IPS-NIHi7 (cell line): Measurements from ENCODE around the gene SV2C.

Experiments
- DNase-seq: peaks from one replicate; pipeline ENCODE4 v3.0.0; 2012; ENCODE audit warnings: mixed read lengths; ENCODE audit errors: extremely low spot score

Gene SV2C

DNA sequence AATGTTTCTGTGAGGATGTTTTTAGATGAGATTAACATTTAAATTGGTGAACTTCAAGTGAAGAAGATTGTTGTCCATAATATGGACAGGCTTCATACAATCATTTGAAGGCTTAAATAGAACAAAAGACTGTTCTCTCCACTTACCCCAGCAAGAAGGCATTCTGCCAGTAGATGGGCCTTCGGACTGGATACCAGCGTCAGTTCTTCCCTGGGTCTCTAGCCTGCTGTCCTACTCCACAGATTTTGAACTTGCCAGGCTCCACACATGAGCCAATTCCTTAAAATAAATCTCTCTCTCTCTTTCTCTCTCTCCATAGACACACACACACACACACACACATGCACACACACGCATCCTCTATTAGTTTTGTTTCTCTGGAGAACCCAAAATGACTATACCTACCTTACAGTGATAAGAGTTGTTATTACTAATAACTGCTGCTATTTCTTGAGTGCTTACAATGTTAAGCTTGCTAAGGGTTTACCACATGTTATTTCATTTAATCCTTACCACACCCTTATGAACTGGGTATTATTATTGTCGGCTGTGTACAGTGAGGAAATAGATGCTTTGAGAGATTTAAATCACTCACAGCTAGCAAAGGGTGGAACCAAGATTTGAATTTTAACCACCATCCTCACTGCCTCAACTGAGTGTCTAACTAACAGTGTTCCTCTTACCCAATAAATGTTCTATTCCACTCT, 300.1 kb downstream of the SV2C start:
- no peak for DNase-seq

DNA sequence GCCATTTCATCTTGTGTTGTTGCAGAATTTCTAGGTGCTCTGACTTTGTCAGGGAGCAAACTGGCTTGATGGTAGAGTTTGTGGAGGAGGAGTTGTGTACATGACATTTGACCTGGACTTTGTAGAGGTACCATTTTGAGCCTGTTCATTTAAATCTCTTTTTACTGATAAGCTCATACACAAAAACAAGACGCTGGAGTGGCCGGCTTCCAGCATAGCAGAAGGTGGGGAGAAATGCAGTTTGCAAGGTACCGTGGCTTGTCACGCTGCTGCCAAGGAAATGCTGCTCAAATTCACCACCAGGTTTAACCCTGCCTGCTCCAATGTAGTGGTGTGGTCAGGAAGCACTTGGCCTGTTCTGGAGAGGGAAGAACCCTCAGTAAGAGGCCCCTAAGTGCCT, 301.0 kb downstream of the SV2C start:
- no peak for DNase-seq

DNA sequence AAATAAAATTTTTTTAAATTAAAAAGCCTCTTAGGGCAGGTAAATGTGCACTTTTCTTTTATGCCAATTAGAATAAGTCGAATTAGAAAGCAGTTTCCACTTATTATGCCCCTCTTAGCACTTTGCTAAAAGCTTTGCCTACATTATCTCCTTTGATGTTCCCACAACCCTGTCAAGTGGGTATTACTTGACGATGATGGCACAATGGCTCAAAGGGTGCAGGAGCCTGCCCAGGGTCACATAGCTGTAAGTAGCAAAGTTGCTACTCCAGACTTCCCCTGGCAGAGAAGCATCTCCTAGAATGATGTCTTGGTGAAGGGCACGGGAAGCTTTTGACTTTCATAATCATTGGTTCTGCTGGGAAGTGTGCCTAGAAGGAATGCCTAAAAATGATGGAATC, 301.5 kb downstream of the SV2C start:
- DNase-seq = no peak

DNA sequence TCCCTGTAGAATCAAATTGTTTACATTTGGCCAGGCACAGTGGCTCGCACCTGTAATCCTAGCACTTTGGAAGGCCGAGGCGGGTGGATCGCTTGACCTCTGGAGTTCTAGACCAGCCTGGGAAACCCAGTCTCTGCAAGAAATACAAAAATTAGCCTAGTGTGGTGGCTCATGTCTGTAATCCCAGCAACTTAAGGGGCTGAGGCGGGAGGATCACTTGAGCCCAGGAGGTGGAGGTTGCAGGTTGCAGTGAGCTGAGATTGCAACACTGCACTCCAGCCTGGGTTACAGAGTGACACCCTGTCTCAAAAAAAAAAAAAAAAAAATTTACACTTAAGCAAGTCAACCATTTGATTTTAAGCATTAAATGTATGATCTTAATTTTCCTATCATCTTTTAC, 302.4 kb downstream of the SV2C start:
- no peak for DNase-seq

DNA sequence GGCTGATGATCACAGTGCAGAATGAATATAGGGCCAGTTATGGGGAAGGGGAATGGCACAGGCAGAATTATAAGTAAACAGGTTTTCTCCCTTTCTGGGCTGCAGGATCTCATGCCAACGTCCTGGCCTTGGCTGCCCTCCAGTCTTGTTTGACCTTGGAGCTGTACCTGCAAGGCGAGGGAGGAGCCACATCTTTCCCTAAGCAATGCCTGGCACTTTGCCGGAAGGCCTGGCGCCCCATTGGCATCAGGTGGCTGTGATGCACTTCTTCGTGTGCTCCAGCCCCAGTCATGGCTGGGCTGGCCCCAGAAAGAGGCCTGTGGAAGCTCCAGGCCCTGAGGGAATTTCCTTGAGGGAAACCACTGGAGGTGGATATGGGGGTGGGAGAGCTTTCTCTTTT, 303.2 kb downstream of the SV2C start:
- DNase-seq = no peak

DNA sequence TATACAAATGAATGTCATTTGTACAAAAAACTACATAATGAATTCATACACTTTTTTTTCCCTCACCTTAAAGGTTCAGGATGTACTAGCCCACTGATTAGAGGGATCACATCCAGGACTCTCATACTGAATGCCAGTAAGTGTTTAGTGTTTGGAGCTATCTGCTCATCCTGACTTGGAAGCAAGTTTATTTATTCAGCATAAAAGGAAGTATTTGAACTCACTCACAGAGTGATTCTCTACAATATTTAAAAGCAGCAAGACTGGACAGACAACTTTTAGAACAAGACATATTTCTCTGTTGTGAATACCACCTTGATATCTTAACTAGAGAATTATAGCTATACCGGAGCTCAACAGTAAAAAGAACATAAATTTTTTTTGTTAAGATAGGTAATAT, 305.1 kb downstream of the SV2C start:
- no peak for DNase-seq

DNA sequence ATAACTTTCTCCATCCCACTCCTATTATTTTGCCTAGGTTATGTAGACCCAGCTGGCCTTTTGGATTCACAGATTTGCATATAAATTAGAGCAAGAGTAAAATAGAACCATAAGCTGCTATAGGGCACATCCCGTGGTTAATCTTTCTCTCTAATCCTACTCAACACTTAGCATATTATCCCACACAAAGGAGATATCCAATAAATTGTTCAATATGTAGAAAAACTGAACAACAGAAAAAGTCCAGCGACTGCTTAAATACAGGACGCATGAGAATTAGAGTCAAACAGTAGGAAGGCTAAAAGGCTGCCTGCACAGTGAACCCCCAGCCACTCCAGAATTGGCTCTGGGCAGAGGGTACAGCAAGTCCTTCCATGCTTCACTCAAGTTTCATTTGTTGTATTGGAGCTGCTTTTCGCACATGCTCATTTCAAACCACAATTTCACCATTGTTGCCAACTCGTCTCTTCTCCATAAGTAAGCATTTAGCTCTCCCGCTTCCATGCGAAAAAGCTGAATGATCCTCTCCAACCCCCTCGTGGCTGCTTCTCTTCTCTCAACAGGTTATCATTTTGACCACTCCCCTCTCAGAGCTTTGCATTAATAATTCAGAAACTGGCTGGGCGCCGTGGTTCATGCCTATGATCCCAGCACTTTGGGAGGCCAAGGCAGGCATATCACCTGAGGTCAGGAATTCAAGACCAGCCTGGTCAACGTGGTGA, 305.8 kb downstream of the SV2C start:
- no peak for DNase-seq

DNA sequence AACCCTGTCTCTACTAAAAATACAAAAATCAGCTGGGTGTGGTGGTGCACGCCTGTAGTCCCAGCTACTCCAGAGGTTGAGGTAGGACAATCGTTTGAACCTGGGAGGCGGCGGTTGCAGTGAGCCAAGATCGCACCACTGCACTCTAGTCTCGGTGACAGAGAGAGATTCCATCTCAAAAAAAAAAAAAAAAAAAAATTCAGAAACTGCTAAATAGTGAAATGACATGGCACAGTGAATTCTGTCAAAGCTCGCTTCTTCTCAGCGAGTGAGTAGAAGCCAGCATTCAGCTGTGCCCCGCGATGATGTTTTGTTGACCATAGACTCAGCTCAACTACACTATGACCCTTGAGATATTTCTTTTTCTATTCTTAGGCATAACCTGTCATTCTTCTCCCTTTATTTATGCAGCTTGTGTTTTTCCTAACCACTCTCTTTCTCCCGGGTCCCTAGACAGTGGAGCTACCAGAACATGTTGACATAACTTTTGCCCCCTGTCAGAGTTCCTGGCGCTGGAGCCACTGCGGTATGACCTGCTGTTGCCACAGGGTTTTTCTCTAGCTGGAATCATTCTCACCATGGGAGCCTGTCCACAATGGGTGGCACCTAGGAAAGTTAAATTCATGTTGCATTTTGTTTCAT, 306.5 kb downstream of the SV2C start:
- DNase-seq = no peak

DNA sequence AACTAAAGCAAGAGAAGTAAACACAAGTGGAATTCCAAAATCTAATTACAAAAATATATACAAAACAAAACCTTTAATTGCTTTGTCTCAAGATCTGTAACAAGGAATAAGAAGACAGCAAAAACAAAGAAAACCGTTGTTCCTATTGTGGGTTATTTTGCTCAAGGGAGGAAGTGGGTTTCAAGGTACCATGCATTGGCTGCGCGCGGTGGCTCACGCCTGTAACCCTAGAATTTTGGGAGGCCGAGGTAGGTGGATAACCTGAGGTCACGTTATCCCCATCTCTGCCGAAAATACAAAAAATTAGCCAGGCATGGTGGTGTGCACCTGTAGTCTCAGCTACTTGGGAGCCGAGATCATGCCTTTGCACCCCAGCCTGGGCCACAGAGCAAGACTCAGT, 307.8 kb downstream of the SV2C start:
- no peak for DNase-seq

DNA sequence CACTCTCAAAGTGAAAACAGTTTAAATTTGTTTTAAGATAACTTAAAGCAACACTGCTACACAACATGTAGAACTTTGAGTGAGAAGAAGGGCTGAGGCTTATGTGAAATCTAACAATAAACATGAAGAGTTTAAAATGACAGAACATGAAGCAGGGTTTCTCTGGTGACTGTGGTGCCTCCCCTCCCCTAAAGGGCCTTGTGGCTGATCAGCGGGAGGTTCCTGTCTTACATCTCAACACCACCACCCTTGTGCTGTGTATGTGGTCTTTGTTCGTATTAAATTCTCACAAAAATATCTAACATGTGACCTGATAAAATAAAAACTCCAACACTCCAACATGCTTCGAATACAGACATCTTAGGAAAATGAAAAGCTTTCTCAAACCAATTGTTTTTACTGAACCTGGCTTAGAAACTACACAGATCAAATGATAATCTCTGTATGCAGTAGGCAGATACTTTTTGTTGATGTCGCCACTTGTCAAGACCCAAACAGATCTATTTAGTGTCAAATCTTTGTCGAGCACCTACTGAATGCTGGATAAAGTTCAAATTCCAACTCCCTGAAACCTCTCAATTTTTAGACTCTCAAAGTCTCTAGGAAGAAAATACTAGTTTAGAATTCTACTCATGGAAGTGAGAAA, 310.0 kb downstream of the SV2C start:
- DNase-seq = no peak

DNA sequence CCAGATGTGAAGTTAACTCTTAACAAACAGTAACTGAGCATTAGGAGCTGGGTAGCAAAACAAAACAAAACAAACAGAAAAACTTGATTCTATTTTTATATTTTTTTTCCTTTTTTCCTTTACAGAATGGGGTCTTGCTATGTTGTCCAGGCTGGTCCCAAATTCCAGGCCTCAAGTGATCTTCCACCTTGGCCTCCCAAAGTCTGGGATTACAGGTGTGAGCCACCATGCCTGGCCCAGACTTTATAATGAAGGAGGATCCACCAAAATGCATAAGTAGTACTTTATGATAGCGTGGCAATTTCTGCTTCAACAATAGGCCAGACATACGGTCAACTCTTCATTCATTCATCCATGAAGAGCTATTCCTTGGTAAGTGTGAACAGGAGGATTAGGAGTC, 314.0 kb downstream of the SV2C start:
- DNase-seq = no peak

DNA sequence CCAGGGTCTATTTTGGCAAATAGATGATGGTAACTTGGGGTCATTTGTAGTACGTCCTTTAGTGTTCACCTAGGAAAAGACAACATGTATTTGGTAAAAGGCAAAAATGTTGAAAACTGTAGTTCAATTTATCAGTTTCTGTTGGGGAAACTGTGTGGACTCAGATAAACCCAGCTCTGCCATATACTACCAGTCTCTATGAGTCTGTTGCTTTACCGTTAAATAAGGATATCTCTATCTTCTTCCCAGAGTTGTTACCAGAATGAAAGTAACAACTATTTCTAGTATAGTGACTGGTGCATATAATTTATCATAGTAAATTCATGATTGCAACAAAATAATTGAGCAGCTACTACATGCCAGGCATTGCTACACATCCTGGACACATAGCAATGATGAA, 316.1 kb downstream of the SV2C start:
- DNase-seq = no peak

DNA sequence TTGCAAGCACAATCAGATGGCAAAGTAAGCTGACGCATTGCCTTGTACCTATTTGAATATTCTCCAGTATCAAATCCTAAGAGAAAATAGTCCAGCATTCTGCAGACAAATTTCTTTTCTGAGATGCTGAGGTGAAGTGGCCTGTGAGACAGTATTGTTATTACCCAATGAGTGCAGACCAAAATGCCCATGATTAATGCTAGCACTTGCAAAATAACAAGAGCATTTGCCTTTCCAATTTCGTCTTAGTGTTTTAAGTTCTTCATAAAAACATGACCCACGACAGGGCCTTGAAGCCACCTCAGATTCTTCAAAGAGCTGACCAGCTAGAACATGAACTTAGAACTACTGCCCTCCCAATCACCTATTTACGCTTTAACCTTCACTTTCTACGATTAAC, 317.3 kb downstream of the SV2C start:
- DNase-seq = no peak

DNA sequence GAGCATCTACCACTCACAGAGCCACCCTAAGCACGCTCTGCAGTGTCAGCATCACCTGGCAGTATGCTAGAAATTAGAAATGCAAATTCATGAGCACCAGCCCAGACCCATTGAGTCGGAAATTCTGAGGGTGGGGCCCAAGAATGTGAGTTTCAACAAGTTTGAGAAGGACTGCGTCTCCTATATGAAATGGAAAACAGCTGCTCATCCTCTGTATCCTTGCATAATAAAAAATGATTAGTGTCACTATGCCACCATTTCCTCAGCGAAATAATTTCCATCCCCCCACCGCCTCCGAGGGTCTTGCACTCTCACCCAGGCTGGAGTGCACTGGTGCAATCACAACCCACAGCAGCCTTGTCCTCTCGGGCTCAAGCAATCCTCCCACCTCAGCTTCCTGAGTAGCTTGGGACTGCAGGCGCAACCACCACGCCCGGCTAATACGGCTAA, 318.6 kb downstream of the SV2C start:
- no peak for DNase-seq

DNA sequence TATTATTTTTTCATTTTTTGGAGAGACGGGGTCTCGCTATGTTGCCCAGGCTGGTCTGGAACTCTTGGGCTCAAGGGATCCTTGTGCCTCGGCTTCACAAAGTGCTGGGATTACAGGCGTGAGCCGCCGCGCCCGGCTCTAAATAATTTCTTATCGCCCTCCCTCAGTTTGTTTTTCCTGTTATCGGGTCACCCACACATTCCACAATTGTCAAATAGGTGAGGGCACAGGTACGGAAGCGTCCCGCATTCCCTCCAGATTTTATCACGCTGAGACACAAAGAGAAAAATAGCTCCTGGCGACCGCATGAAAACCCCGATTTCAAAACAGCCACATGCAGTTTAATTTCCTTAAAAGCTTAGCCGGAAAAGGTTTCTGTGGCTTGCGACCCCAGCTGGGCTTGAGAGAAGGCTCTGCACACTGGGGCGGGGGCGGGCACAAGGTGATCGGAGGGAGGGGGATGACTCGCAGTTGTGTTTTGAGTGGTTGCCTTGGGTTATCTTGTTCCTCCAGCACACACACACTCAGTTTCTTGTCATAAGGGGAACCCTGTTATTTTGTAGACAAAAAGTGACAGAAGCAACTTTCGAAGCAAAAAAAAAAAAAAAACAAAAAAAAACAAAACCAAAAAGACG, 319.2 kb downstream of the SV2C start:
- peak; percentile 83 for DNase-seq

DNA sequence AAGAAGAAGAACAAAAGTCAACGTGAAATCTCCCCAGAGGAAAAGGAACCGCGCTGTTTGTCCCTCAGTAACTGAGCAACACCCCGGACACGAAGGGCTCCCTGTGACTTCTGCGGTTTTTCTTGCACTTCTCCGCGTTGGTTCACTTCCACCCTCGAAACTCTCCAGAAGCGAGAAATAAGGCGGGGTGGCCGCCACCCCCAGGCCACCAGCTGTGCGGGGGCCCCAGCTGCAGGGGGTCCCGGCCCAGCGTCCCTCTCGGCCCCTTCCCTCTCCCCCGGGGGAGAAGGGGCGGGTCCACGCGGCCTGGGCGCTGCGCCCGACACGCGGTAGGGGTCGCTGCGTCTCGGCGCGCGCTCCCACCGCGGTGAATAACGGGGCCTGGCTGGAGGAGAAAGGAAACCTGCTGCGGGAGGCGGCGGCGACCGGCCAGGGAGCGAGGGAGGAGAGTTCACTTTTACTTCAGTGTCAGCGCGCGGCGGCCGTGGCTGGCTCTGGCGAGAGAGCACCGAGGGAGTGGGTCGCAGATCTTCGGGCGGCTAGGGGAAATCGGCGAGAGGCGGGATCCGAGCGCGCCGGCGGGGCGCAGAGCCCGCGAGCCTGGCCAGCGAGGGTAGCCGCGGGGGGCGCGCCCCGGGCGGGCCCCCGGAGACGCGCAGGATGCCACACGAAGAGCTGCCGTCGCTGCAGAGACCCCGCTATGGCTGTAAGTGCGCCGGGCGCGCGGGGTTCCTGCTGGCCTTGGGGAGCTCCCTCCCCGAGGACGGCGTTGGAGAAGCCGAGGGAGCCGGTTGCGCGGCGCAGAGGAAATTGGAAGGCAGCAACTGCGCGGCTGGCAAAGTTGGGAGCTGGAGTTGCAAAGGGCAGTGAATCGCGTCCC, 319.9 kb downstream of the SV2C start, which contains the start of gene IQGAP2:
Gene IQGAP2, plus strand, starts transcription at position 400 of the 880 bp plus-strand sequence. Its CDS starts 261 bp downstream, at position 661.
- DNase-seq = peak; percentile 84
